HG03103 (cell line): ENCODE measurements around the gene CTCF.

Experiments used
- ATAC-seq: cut with Tn5 transposase; IDR thresholded peaks from one replicate; pipeline ENCODE4 v1.9.1; 2021; ENCODE audit warnings: low read depth; ENCODE audit not compliant: unreplicated experiment

CTCF gene

DNA sequence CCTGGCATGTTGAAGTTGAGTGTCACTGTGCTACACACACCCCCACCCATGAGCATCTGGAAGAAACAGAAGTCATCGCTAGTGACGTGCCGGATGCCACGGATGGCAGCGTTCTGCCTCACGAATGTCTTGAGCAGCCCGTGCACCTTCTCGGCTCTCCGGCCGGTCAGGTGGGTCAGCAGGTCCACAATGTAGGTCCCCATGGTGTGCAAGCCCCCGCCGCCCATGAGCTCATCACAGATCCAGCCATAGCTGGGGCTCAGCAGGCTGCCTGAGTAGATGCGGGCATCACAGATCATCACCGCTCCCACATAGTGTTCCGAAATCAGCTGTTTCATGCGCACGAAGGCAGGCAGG lies 113.2 kb downstream of the CTCF start:
- ATAC-seq, result no peak

DNA sequence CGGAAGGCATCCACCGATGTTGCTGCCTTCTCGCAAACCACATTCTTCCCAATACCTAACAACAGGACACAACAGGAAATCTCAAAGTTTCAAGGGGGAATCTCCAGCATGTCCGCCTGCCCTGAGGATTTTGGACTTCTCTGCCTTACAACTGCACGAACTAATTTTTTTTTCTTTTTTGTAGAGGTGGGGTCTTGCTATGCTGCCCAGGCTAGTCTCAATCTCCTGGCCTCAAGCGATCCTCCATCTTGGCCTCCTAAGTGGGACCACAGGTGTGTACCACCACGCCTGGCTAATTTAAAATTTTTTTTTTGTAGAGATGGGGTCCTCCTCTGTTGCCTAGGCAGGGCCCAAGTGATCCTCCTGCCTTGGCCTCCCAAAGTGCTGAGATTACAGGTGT lies 113.7 kb downstream of the CTCF start:
- ATAC-seq, result no peak

DNA sequence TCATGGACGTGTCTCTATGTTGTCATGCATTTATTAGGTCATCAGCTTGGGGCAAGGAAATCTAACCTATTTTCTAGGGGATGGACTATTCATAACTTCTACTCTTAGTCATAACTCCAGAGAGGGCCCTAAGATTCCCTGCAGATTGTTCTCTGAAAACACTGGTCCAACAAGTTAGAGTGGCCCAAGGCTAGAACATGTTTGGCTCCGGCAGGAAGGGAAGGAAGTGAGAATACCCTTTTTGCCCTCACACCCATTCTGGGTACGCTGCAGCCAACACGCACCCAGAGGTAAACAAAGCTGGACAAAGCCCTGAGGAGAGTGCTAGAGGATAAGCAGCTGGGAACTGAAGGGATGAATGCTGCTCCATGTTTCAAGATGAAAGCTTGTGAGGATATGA lies 114.2 kb downstream of the CTCF start:
- no peak for ATAC-seq

DNA sequence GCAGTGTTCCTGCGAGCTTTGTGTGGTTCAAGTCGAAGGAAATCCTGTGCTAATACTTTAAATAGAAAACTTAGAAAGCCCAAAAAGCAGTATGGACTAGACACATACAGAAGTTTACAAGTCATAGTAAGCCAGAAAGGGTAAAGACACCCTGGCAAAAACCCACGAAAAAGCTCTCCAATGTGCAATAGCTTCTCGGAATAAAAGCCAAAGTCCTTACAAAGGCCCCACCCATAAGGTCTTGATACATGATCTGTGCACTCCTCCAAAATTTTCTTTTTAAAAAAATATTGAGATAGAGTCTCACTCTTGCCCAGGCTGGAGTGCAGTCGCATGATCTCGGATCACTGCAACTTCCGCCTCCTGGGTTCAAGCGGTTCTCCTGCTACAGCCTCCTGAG lies 114.6 kb downstream of the CTCF start:
- ATAC-seq, result no peak

DNA sequence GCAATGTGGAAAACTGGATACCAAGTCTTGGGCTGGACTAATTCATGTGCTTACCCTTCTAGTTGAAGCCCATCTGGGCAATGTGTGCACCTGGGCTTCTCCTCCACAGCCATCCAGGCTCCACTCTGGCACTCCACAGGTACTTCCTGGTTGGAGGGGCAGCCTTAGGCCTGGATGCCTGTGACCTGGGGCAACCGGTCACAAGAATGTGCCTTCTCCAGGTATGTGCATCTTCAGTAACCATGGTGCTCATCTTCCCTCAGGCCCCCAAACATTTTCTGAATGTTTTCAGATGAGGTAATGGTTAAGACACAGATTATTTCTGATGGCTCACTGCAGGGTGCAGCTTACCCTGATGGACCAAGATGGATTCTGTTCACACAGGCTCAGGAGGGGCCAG lies 115.4 kb downstream of the CTCF start:
- no peak for ATAC-seq

DNA sequence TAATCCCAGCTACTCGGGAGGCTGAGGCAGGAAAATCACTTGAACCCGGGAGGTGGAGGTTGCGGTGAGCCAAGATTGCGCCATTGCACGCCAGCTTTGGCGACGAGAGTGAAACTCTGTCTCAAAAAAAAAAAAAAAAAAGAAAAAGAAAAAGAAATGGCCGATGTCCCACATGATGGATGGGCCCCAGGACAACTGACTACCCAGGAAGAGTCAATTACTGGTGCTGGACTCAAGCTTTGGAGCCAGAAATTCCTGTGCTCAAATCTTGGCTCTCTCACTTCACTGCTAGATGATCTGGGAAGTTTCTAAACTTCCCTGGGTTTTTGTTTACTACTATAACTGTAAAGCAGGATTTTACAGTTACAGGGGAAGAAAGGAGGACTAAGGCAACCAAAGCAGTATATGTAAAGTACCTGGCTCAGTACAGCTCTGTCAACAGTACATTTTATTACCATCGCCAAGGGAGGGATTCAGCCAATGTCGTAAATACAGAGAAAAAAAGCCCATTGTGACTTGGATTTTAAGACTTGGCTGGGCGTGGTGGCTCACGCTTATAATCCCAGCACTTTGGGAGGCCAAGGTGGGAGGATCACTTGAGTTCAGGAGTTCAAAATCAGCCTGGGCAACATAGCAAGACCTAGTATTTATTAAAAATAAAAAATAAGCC lies 116.2 kb downstream of the CTCF start:
- ATAC-seq, result no peak

DNA sequence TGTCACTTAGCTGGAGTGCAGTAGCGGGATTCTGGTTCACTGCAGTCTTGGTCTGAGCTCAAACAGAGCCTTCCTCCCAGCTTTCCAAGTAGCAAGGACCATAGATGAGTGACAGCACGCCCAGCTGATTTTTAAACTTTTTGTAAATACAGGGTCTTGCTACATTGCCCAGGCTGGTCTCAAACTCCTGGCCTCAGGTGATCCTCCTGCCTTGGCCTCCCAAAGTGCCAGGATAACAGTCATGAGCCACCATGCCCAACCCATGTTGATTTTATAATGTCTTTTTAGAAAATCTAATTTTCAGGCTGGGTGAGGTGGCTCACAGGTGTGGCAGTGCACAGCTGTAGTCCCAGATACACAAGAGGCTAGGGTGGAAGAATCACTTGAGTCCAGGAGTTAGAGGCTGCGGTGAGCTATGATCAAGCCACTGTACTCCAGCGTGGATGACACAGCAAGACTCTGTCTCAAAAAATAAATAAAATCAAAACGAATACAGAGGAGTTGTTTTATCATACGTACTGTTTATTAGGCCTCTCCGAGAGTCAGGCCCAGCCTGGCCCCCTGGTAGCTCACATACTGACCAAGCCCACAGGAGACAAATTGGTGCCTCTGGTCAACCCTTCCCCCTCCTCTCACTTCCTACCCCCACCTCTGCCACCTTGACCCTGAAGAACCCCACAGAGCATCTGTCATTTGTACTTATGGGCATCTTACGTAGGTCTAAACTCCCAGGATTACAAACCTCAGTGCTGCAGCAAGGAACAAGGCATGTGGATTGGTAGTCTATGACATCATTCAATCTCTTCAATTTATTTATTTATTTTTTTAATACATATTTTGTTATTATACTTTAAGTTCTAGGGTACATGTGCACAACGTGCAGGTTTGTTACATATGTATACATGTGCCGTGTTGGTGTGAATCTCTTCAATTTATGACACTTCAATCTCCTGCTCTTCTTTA lies 117.9 kb downstream of the CTCF start:
- no peak for ATAC-seq

DNA sequence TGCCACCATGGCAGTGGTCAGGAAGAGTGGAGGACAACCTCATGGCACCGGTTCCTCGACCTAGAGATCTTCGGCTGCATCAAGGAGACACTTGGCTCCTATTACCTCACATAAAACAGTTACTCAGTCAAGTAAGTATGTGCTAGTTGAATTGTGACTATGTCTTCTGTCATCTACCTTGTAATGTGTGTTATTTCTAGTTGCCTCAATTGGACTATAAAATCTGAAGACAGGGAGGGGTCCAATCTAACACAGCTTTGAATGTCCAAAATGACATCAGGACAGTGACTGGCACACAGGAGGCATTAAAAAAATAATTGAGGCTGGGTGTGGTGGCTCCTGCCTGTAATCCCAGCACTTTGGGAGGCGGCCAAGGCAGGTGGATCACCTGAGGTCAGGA lies 121.4 kb downstream of the CTCF start:
- ATAC-seq, result no peak

DNA sequence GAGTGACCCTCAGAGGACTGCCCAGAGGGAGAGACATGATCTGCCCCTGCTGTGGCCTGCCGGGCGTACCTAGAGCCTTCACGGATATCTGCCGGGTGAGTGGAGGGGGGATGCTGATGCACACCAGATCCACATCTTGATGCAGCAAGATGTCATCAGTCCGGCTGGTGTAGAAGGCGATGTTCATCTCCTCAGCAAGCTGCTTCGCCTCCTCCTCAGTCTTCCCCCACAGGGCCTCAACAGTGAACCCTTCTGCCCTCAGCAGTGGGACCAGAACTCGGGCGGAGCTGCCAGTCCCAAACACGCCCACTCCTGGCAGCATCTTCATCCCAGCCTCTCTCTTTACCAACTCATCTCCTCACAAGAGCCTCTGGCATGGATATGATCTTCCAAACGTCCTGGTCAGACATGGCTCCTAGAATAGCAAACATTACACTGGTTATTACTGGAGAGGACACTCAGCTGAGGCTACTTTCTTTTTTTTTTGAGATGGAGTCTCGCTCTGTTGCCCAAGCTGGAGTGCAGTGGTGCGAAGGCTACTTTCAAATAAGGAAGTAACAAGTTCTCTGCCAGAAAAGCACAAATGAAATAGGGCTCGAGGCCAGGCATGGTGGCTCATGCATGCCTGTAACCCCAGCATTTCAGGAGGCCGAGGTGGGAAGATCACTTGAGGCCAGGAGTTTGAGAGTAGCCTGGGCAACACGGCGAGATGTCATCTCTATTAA lies 123.2 kb downstream of the CTCF start:
- ATAC-seq, result no peak
